HepG2 (cell line): ENCODE measurements around the gene FRMD8. TPM values are rescaled to one million over a fixed set of nuclear protein-coding genes. Genes with fewer than 3 reads are reported as not detected.

ENCODE experiments used
- ARID2 ChIP-seq: sonication (generic); formaldehyde crosslinking; IDR thresholded peaks from 2 replicates; pipeline ENCODE4 v1.8.1; 2022; ENCODE audit warnings: mild to moderate bottlenecking, missing genetic modification reagents, borderline replicate concordance
- CEBPB ChIP-seq: IDR thresholded peaks from 2 replicates; pipeline ENCODE4 v1.6.1; 2011; ENCODE audit warnings: low read depth, low read length, improper control_type of control experiment, borderline replicate concordance
- CEBPZ ChIP-seq: IDR thresholded peaks from 2 replicates; pipeline ENCODE4 v1.6.1; 2012; ENCODE audit warnings: low read length, improper control_type of control experiment
- CHD4 ChIP-seq: fragments of 200-600 bp; sonication (generic); IDR thresholded peaks from 2 replicates; pipeline ENCODE4 v1.7.0; 2017; ENCODE audit warnings: mild to moderate bottlenecking, low read length, borderline replicate concordance
- GABPB1 ChIP-seq: IDR thresholded peaks from 2 replicates; pipeline ENCODE4 v1.6.1; 2016; ENCODE audit warnings: mild to moderate bottlenecking, missing genetic modification reagents, moderate library complexity, missing compliant biosample characterization
- KAT7 ChIP-seq: IDR thresholded peaks from 2 replicates; pipeline ENCODE4 v1.6.1; 2018; ENCODE audit warnings: borderline replicate concordance, missing compliant biosample characterization
- POLR2A ChIP-seq, 2 experiments: IDR thresholded peaks; 2 replicates each; pipeline ENCODE4 v1.6.1; 2011; ENCODE audit warnings: low read depth in 2 of 2, low read length in 2 of 2, mild to moderate bottlenecking in 1 of 2, moderate library complexity in 1 of 2; ENCODE audit not compliant: insufficient read depth in 1 of 2
- SIX4 ChIP-seq: sonication (generic); formaldehyde crosslinking; IDR thresholded peaks from 2 replicates; pipeline ENCODE4 v1.4.0; 2020; ENCODE audit warnings: missing genetic modification reagents
- TOPORS ChIP-seq: sonication (generic); formaldehyde crosslinking; IDR thresholded peaks from 2 replicates; pipeline ENCODE4 v1.8.0; 2023; ENCODE audit warnings: mild to moderate bottlenecking, missing genetic modification reagents
- ZNF609 ChIP-seq: sonication (generic); formaldehyde crosslinking; IDR thresholded peaks from 2 replicates; pipeline ENCODE4 v1.4.0; 2020; ENCODE audit warnings: mild to moderate bottlenecking, missing genetic modification reagents, borderline replicate concordance
- ZSCAN22 ChIP-seq: sonication (generic); formaldehyde crosslinking; IDR thresholded peaks from 2 replicates; pipeline ENCODE4 v1.4.0; 2020; ENCODE audit warnings: mild to moderate bottlenecking, missing genetic modification reagents
- polyA plus RNA-seq, 8 experiments: library from polyadenylated mRNA; depleted of rRNA in 3 of 8; stranded (reverse) in 7 of 8; unstranded in 1 of 8; fragments of >200 nt; fragmentation: Illumina TruSeq in 4 of 8; extraction: Trizol in 4 of 8; gene quantifications; 2 replicates each; pipeline versions ENCODE4 v1.2.1 to v1.2.3, GENCODE V29; 2011 to 2016; ENCODE audit warnings: low read depth in 4 of 8, missing spikeins in 1 of 8, mixed read lengths in 1 of 8; ENCODE audit not compliant: insufficient read depth in 1 of 8
- total RNA-seq, 5 experiments: library from RNA; depleted of rRNA; stranded (reverse); fragments of >200 nt; fragmentation: Illumina TruSeq; extraction: Trizol; gene quantifications; 2 replicates each; pipeline ENCODE4 v1.2.3, GENCODE V29; 2016; ENCODE audit warnings: low read depth in 1 of 5

The FRMD8 gene
- total and polyA plus RNA-seq, 2 of the 13 experiments (the other 11 are each of a cell fraction or from before 2014, with no cell fraction given): 5.8 to 20.6 TPM

- TF ChIP-seq ZNF609 (CRISPR knock-in tag) (no peak), ARID2 (0 out of 2 replicates have a peak, but pooled peaks have one; percentile 51), ZSCAN22 (no peak), TOPORS (0 out of 2 replicates have a peak, but pooled peaks have one; percentile 23), CEBPB (peak; percentile 71), KAT7 (CRISPR knock-in tag) (0 out of 2 replicates have a peak, but pooled peaks have one; percentile 30), GABPB1 (CRISPR knock-in tag) (no peak), SIX4 (no peak), CHD4 (no peak), POLR2A (IDR thresholded peaks at IDR 0.05; ENCODE audit: insufficient read depth in 1 of 2, low read depth in 2 of 2, low read length in 2 of 2) (peak in 1 of 2 experiments; percentile 60; a peak in 2 of 4 replicates), CEBPZ (peak; percentile 3; the same call in 1 of the 2 replicates)
These were observed 39.8 kb downstream of the FRMD8 start (continued) for GRCh38 chr11:65425971-65426838.
